Measurements from ENCODE around the gene LRRK1.

LRRK1 gene

DNA sequence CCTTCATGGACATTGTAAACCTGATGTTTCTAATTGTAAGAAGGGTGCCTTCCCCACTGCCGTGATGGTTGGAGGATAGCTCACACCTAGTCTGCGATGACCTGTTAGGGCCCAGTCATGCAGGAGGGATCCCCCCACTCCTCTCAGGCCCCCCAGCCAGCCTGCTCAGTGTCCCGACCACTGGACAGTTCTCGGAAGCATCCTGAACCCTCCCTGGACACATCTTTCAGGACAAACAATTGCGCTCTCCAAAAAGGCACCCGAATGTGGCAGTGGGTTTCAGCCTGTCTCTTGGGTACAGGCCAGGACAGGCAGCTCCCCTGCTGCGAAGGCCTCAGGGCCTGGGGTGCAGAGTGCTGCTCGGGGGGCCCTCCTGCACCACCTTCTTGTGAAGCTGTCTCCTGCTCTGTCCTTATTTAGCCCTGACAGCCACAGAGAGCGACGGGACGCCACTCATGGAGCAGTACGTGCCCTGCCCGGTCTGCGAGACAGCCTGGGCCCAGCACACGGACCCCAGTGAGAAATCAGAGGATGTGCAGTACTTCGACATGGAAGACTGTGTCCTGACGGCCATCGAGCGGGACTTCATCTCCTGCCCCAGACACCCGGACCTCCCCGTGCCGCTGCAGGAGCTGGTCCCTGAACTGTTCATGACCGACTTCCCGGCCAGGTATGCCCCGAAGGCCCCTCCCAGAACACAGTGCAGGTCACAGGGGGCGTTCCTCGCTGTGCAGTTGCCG lies 132.3 kb downstream of the LRRK1 start:
- no peak for DNase-seq (ENCODE audit: low read depth in 2 of 2)
- TF ChIP-seq, protein P1, sequence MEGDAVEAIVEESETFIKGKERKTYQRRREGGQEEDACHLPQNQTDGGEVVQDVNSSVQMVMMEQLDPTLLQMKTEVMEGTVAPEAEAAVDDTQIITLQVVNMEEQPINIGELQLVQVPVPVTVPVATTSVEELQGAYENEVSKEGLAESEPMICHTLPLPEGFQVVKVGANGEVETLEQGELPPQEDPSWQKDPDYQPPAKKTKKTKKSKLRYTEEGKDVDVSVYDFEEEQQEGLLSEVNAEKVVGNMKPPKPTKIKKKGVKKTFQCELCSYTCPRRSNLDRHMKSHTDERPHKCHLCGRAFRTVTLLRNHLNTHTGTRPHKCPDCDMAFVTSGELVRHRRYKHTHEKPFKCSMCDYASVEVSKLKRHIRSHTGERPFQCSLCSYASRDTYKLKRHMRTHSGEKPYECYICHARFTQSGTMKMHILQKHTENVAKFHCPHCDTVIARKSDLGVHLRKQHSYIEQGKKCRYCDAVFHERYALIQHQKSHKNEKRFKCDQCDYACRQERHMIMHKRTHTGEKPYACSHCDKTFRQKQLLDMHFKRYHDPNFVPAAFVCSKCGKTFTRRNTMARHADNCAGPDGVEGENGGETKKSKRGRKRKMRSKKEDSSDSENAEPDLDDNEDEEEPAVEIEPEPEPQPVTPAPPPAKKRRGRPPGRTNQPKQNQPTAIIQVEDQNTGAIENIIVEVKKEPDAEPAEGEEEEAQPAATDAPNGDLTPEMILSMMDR (IDR thresholded peaks at IDR 0.05; ENCODE audit: low read depth, low read length), result no peak
- no peak overlapping the region for H3K4me3 ChIP-seq (replicated peaks in 1 of 2; ENCODE audit: low read depth in 2 of 2, low read length in 2 of 2)

GRCh38 chr15:101052031-101052620 lies 133.0 kb downstream of the LRRK1 start:
- TF ChIP-seq, protein P1 (IDR thresholded peaks at IDR 0.05; ENCODE audit: low read depth, low read length), result no peak

DNA sequence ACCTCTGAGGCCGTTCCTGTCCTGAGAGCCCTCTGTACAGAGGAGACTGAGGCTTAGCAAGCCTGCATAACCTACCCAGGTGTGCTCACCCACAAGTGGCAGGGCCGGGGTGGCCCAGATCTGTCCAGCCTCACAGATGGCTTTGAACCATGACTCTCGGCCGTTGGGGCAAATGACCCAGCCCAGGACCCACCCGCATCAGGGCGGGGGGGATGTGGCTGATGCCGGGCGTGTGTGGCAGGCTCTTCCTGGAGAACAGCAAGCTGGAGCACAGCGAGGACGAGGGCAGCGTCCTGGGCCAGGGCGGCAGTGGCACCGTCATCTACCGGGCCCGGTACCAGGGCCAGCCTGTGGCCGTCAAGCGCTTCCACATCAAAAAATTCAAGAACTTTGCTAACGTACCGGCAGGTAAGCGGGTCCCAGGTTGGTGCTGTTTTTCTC lies 133.5 kb downstream of the LRRK1 start:
- no peak for DNase-seq (ENCODE audit: low read depth in 2 of 2)

More at GRCh38 chr15:101052031-101052620, 133.0 kb downstream of the LRRK1 start:
- no peak for DNase-seq (ENCODE audit: low read depth in 2 of 2)
- no peak overlapping the region for H3K4me3 ChIP-seq (replicated peaks in 1 of 2; ENCODE audit: low read depth in 2 of 2, low read length in 2 of 2)

GRCh38 chr15:101053261-101053660 lies 134.1 kb downstream of the LRRK1 start:
- DNase-seq (ENCODE audit: low read depth in 2 of 2), result no peak
- TF ChIP-seq, protein P1 (IDR thresholded peaks at IDR 0.05; ENCODE audit: low read depth, low read length), result no peak
- H3K4me3 ChIP-seq (replicated peaks in 1 of 2; ENCODE audit: low read depth in 2 of 2, low read length in 2 of 2), result no peak overlapping the region

More for the DNA sequence above, 133.5 kb downstream of the LRRK1 start:
- TF ChIP-seq, protein P1 (IDR thresholded peaks at IDR 0.05; ENCODE audit: low read depth, low read length), result no peak
- H3K4me3 ChIP-seq (replicated peaks in 1 of 2; ENCODE audit: low read depth in 2 of 2, low read length in 2 of 2), result no peak overlapping the region

GRCh38 chr15:101054116-101054515 lies 135.0 kb downstream of the LRRK1 start:
- no peak for DNase-seq (ENCODE audit: low read depth in 2 of 2)
- TF ChIP-seq, protein P1 (IDR thresholded peaks at IDR 0.05; ENCODE audit: low read depth, low read length), result no peak

GRCh38 chr15:101054991-101055390 lies 135.8 kb downstream of the LRRK1 start:
- TF ChIP-seq, protein P1 (IDR thresholded peaks at IDR 0.05; ENCODE audit: low read depth, low read length), result no peak
- no peak overlapping the region for H3K4me3 ChIP-seq (replicated peaks in 1 of 2; ENCODE audit: low read depth in 2 of 2, low read length in 2 of 2)
- DNase-seq (ENCODE audit: low read depth in 2 of 2), result no peak

More at GRCh38 chr15:101054116-101054515, 135.0 kb downstream of the LRRK1 start:
- no peak overlapping the region for H3K4me3 ChIP-seq (replicated peaks in 1 of 2; ENCODE audit: low read depth in 2 of 2, low read length in 2 of 2)
